HFFc6 (cell line): ENCODE results near the gene USP24. TPM values are rescaled to one million over a fixed set of nuclear protein-coding genes. Genes with fewer than 3 reads are reported as not detected.
"Not testable (repeated sequence)": the region's sequence is repeated elsewhere in the genome, so short reads cannot be mapped to it uniquely, and the experiment has no call there.

Experiments used
- DNase-seq: peaks from one replicate; pipeline ENCODE4 v3.0.0-alpha.2; 2018
- H3K27ac Mint-ChIP-seq: 2 replicates; pipeline ENCODE4 v1.8.0; 2020; ENCODE audit warnings: mild to moderate bottlenecking, mixed read lengths
- H3K27me3 Mint-ChIP-seq: 2 replicates; pipeline ENCODE4 v1.8.0; 2021; ENCODE audit warnings: mild to moderate bottlenecking, moderate library complexity, mixed read lengths; ENCODE audit not compliant: insufficient read depth
- H3K36me3 Mint-ChIP-seq: 2 replicates; pipeline ENCODE4 v1.8.0; 2021; ENCODE audit warnings: low read depth, mixed read lengths
- H3K4me1 Mint-ChIP-seq: 2 replicates; pipeline ENCODE4 v1.8.0; 2020; ENCODE audit warnings: low read depth, mixed read lengths
- H3K4me3 Mint-ChIP-seq: 2 replicates; pipeline ENCODE4 v1.8.0; 2020; ENCODE audit warnings: mild to moderate bottlenecking, moderate library complexity, mixed read lengths
- H3K9me3 Mint-ChIP-seq: 2 replicates; pipeline ENCODE4 v1.8.0; 2020; ENCODE audit warnings: mild to moderate bottlenecking, mixed read lengths
- CTCF ChIP-seq: fragments of 200-600 bp; sonication (generic); IDR thresholded peaks from 2 replicates; pipeline ENCODE4 v1.5.0; 2021; ENCODE audit warnings: antibody characterized with exemption, mild to moderate bottlenecking
- total RNA-seq, 6 experiments: library from RNA; stranded (reverse); fragmentation: NEBNext Ultra II Directional; extraction: Animal tissue kit (Norgen Biotek cat#: 25700); gene quantifications; 2 replicates in 1 of 6; 3 replicates in 5 of 6; pipeline ENCODE4 v1.2.3, GENCODE V29; 2021

The USP24 gene
- total RNA-seq, 6 experiments from 2014 or later, result 22.5 to 27.8 (median 25.0) TPM

DNA sequence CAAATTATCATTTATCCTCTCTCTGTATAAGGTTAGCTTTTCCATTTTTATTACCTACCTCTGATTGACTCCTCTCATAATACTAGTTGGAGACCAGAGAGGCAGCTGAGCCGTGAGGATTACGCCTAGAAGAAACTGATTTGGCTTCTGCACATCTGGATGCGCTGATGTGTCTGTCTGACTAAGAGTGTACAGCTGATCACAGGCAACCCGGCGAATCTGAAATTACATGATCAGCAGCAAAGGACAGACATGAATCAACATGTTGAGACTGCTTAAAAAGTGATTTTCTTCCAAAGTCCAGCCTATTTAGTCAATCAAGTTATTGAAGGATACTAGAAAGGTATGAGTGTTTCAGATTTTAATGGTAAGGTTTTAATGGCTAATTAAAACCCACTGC is 94.6 kb downstream of the USP24 start:
- no peak for TF ChIP-seq CTCF
- DNase-seq, result no peak
- H3K4me1 Mint-ChIP-seq, result no peaks in the 10 kb centered on the region
- H3K27ac Mint-ChIP-seq, result no peak overlapping the region
- no peaks in the 10 kb centered on the region for H3K9me3 Mint-ChIP-seq
- peaks cover 67% of the 10 kb centered on the region for H3K36me3 Mint-ChIP-seq
- 0 out of 2 replicates have a peak, but pooled peaks cover 2% of the 10 kb centered on the region for H3K27me3 Mint-ChIP-seq
- H3K4me3 Mint-ChIP-seq, result no peak overlapping the region

- Mint-ChIP-seq H3K27ac (no peak overlapping the region), H3K4me3 (no peak overlapping the region), H3K9me3 (no peaks in the 10 kb centered on the region), H3K36me3 (peaks cover 73% of the 10 kb centered on the region), H3K27me3 (0 out of 2 replicates have a peak, but pooled peaks cover 2% of the 10 kb centered on the region), H3K4me1 (no peaks in the 10 kb centered on the region)
- no peak for DNase-seq
- no peak for TF ChIP-seq CTCF
These were observed 96.4 kb downstream of the USP24 start for GRCh38 chr1:55118651-55119329.

GRCh38 chr1:55117941-55118340 is 97.2 kb downstream of the USP24 start:
- H3K27me3 Mint-ChIP-seq, result 0 out of 2 replicates have a peak, but pooled peaks cover 2% of the 10 kb centered on the region

GRCh38 chr1:55109005-55109404 is 106.2 kb downstream of the USP24 start:
- H3K36me3 Mint-ChIP-seq, result peaks cover 44% of the 10 kb centered on the region
- H3K9me3 Mint-ChIP-seq, H3K27ac Mint-ChIP-seq, H3K4me3 Mint-ChIP-seq, DNase-seq, H3K4me1 Mint-ChIP-seq, H3K27me3 Mint-ChIP-seq: not testable (repeated sequence)

More at GRCh38 chr1:55117941-55118340, 97.2 kb downstream of the USP24 start:
- Mint-ChIP-seq H3K9me3 (no peaks in the 10 kb centered on the region; the same call in 1 of the 2 replicates), H3K27ac (no peak overlapping the region), H3K36me3 (peaks cover 80% of the 10 kb centered on the region), H3K4me3 (no peak overlapping the region), H3K4me1 (no peaks in the 10 kb centered on the region)
- no peak for DNase-seq
- no peak for TF ChIP-seq CTCF

DNA sequence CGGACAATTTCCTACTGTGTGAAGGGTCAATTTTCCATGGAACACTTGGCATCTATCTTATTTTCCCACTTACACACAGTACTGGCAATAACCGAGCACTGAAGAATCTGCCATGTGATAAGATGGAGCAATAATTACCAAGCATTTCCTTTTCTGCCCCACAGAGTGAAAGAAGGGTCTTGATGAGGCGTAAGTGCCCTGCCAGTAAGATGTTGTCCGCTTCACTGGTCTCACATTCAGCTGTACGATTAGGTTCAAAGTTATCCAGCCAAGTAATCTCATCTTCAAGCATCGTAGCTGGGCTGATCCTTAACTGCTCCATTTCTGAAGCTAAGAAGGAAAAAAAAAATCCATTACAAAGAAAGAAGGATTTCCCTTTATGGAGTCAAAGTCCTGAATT is 108.1 kb downstream of the USP24 start:
- TF ChIP-seq CTCF, result no peak
- no peak overlapping the region for H3K27ac Mint-ChIP-seq
- no peaks in the 10 kb centered on the region for H3K27me3 Mint-ChIP-seq
- no peaks in the 10 kb centered on the region for H3K9me3 Mint-ChIP-seq
- H3K4me1 Mint-ChIP-seq, result no peaks in the 10 kb centered on the region
- H3K4me3 Mint-ChIP-seq, result no peak overlapping the region
- H3K36me3 Mint-ChIP-seq, result peaks cover 30% of the 10 kb centered on the region
- DNase-seq, result no peak

- no peak for TF ChIP-seq CTCF
- no peaks in the 10 kb centered on the region for H3K9me3 Mint-ChIP-seq
- no peaks in the 10 kb centered on the region for H3K4me1 Mint-ChIP-seq
- H3K36me3 Mint-ChIP-seq, result peaks cover 21% of the 10 kb centered on the region
- DNase-seq, result no peak
- H3K4me3 Mint-ChIP-seq, result no peak overlapping the region
- H3K27ac Mint-ChIP-seq, result no peak overlapping the region
- no peaks in the 10 kb centered on the region for H3K27me3 Mint-ChIP-seq
These were observed 111.3 kb downstream of the USP24 start for GRCh38 chr1:55103891-55104290.
